Brain microvascular endothelial cell (primary cell): Measurements from ENCODE around the gene ROR1.

Experiments
- DNase-seq: peaks from one replicate; pipeline ENCODE4 v3.0.0-alpha.2; 2020
- H3K27ac ChIP-seq: fragments of 250-450 bp; sonication (Bioruptor Pico); 2 replicates; pipeline ENCODE4 v1.5.1; 2020; ENCODE audit warnings: mild to moderate bottlenecking, moderate library complexity
- H3K27me3 ChIP-seq: fragments of 250-450 bp; sonication (Bioruptor Pico); replicated peaks from 2 replicates; pipeline ENCODE4 v1.5.1; 2020; ENCODE audit warnings: mild to moderate bottlenecking
- H3K36me3 ChIP-seq: fragments of 250-450 bp; sonication (Bioruptor Pico); replicated peaks from 2 replicates; pipeline ENCODE4 v1.5.1; 2020; ENCODE audit warnings: mild to moderate bottlenecking
- H3K4me3 ChIP-seq: 2 replicates; pipeline ENCODE4 v1.5.1; 2011; ENCODE audit warnings: low read depth, mild to moderate bottlenecking, control low read depth, low read length, moderate library complexity
- CTCF ChIP-seq: IDR thresholded peaks from 2 replicates; pipeline ENCODE4 v1.5.1; 2011; ENCODE audit warnings: low read depth, mild to moderate bottlenecking, moderate library complexity, low read length, control low read depth, inconsistent platforms; ENCODE audit errors: missing control alignments
- in situ Hi-C: cut with HindIII; loops from 2 replicates; pipeline ENCODE4 v1.10.0; 2017; ENCODE audit warnings: low sequenced_read_pairs, low pct_ligation_motif_present

Gene ROR1

GRCh38 chr1:63742526-63742925 is 31.3 kb upstream of the ROR1 start:
- Histone ChIP-seq H3K27me3 (no peaks in the 10 kb centered on the region), H3K36me3 (no peaks in the 10 kb centered on the region), H3K4me3 (no peak overlapping the region), H3K27ac (no peak overlapping the region)
- in situ Hi-C loops = no loop called here
- no peak for TF ChIP-seq CTCF
- DNase-seq = no peak

GRCh38 chr1:63743781-63744180 is 30.0 kb upstream of the ROR1 start:
- in situ Hi-C loops = no loop called here
- no peak for TF ChIP-seq CTCF
- no peak for DNase-seq
- no peak overlapping the region for H3K27ac ChIP-seq
- no peaks in the 10 kb centered on the region for H3K27me3 ChIP-seq
- no peak overlapping the region for H3K4me3 ChIP-seq
- H3K36me3 ChIP-seq = no peaks in the 10 kb centered on the region

DNA sequence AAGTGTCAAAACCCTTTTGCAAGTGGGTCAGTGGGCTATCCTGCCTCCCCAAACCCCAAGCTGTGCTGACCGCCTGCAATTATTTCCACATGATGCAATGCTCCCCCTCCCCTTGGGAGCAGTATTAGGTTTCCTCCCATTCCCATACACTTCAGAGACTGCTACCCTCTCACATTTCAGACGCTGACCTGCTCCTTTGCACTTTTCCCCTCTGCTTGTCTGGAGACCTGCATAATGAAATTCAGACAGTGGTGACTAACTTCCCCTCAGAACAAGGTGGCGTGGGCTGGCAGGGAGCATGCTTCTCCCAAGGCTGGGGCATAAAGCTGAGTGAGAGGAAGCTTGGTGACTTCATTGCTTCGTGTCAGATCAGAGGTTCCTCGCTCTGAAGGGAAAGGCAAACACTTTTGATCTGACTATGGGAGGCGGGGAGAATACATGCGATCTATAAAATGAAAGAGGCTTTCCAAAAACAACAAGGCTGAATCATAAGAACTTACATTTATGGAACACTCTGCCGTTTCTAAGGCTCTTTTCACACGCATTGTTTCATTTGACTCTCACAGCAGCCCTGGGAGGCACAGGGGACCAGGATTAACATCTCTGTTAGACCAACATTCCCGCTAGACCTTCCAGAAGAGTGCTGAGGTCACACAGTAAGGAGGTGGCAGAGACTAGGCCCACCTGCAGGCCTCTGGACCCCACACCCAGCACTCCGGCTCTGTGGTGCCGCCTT is 27.5 kb upstream of the ROR1 start:
- no peak for TF ChIP-seq CTCF
- no peaks in the 10 kb centered on the region for H3K27me3 ChIP-seq
- no peak overlapping the region for H3K4me3 ChIP-seq
- no peaks in the 10 kb centered on the region for H3K36me3 ChIP-seq
- in situ Hi-C loops = no loop called here
- peak; percentile 99 for DNase-seq
- peak overlapping the region; percentile 99 for H3K27ac ChIP-seq

DNA sequence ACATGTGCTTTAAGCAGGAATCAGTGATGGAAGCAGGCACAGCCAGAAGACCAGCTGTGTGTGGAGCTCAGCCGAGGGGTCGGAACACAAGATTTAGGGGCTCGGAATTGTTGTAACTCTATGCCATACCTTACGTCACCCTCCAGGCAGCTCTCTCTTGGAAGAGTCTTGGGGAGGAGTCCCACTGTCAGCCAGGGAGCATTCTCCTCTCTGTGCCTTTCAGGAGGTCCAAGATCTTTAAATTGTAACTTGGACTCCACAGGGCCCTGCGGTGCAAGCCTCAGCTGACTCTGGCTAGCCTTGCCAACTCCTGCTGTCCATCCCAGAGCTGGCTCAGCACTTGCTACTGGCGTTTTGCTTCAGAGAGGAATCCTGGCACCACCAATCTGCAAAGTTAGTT is 26.4 kb upstream of the ROR1 start:
- peak overlapping the region; percentile 99 for H3K27ac ChIP-seq
- in situ Hi-C loops = no loop called here
- H3K4me3 ChIP-seq = no peak overlapping the region
- H3K27me3 ChIP-seq = no peaks in the 10 kb centered on the region
- no peak for DNase-seq
- H3K36me3 ChIP-seq = no peaks in the 10 kb centered on the region
- no peak for TF ChIP-seq CTCF

- H3K27me3 ChIP-seq = no peaks in the 10 kb centered on the region
- no peak overlapping the region for H3K4me3 ChIP-seq
- no peak for TF ChIP-seq CTCF
- no peaks in the 10 kb centered on the region for H3K36me3 ChIP-seq
- in situ Hi-C loops = no loop called here
- peak overlapping the region; percentile 99 for H3K27ac ChIP-seq
- DNase-seq = no peak
Observed at GRCh38 chr1:63748046-63748580, 25.7 kb upstream of the ROR1 start.

- no peak for TF ChIP-seq CTCF
- in situ Hi-C loops = no loop called here
- H3K36me3 ChIP-seq = no peaks in the 10 kb centered on the region
Observed at GRCh38 chr1:63748641-63749040, 25.2 kb upstream of the ROR1 start.

More at GRCh38 chr1:63748641-63749040, 25.2 kb upstream of the ROR1 start:
- DNase-seq = no peak
- H3K27ac ChIP-seq = no peak overlapping the region
- H3K27me3 ChIP-seq = no peaks in the 10 kb centered on the region
- H3K4me3 ChIP-seq = no peak overlapping the region
